ENCODE data around the gene RAB3IL1. TPM values are rescaled to one million over a fixed set of nuclear protein-coding genes. Genes with fewer than 3 reads are reported as not detected.

Gene RAB3IL1
- total RNA-seq, 1 donor from 2014 or later: 11.1 TPM

GRCh38 chr11:61924064-61924455, 6.7 kb upstream of the RAB3IL1 start:
- ATAC-seq: peak; percentile 10
- no peak for DNase-seq
- intact Hi-C loops (cut with micrococcal nuclease): no loop called here

GRCh38 chr11:61923166-61924063, 6.0 kb upstream of the RAB3IL1 start:
- intact Hi-C loops (cut with micrococcal nuclease): no loop called here
- peak; percentile 84 for ATAC-seq
- peak; percentile 84 for DNase-seq

DNA sequence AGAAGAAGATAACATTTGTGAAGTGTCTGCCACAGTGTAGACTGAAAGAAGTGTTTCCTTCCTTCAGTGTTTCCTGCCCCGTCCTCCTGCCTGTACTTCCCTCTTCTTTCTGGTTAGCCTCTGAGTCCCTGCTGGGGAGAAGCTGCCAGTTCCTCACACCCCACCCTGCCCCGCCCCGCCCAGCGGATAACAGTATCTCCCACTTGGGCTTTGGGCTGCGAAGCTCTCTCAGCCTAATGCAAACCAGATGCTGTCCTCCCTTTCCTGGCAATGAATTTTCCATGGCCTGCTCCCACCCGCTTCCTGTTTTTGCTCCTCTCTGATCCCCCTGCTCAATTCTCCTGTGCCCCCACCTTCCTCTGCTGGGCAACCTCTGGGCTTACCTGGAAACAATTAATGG, 5.2 kb upstream of the RAB3IL1 start:
- ATAC-seq (peak; percentile 79), DNase-seq (peak; percentile 87)
- intact Hi-C loops (cut with micrococcal nuclease): no loop called here

- intact Hi-C loops (cut with micrococcal nuclease): no loop called here
- ATAC-seq (no peak), DNase-seq (no peak)
Measured at GRCh38 chr11:61921446-61921845, 4.1 kb upstream of the RAB3IL1 start.

DNA sequence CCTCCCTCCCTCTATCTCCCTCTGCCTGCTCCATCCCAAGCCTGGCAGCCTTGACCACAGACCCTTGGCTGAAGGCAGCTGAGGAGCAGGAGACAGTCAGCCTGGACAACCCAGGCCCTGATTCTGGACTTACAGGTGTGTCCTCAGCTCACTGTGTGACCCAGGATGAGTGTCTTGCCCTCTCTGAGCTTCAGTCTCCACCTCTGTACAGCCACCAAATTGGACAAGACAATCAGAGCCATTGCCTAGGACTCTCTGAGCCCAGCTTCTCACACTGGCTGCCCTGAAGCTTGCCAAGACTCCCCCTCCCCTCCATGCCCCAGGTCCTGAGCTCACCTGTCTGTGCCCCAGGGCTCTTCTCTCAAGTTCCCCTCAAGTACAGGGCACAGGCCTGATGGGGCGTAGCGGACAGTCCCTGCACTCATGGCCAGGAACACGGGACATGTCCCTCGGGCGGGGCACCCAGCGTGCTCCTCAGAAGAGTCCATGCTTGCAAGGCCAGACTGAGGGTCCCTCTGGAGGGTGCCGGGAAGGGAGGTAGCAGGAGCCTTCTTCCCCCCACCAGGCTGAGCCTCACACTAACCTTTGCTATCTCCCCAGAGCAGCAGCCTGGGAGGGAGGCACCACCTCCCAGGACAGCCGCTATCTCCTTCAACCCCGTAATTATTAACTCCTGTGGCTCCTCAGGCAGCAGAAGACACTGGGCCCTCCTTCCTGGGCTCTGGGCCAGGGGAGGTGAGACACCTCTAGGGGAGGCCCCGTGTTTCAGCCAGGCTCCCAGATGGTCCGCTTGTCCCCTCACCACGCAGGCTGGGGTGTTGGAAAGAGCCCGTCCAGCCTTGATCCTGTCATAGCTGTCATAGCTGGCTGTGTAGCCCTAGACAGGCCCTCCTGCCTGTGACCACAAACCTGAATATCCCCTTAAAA, 2.6 kb upstream of the RAB3IL1 start:
- no peak for ATAC-seq
- DNase-seq: peak; percentile 37
- intact Hi-C loops (cut with micrococcal nuclease): no loop called here

DNA sequence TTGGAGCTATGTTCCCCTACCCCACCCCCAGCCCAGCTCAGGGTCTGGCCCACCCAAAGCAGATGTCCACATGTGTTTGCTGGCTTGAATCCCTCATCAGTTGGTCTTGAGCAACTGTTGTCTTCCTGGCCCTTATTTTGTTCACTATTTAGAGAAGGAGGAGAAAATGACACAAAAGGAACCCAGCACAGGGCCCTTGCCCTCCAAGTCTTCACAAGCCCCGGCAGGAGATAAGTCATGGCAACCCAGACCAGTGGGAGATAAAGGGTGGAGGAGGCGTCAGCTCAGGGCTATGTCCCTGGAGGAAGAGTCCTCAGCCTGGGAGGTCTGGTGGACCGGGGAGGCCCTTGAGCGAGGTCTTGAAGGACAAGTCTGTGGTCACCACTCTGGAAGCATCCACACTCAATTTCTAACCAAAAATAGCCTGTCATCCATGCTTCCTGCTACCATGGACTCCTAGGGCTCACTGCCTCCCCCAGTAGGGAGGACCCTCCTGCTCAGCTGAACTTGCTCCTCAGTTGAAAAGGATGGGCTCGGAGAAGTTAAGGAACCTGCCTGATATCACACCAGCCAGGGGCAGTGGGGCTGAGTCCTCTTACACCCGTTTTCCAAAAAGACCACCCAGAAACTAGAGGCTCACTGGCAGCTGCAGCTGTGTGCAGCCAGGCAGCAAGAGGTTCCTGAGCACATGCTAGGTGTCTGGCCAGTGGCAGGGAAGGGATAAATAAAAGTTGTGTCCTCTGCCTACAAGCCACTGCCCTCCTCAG, 1.8 kb upstream of the RAB3IL1 start:
- peak; percentile 70 for DNase-seq
- peak; percentile 24 for ATAC-seq
- intact Hi-C loops (cut with micrococcal nuclease): no loop called here

DNA sequence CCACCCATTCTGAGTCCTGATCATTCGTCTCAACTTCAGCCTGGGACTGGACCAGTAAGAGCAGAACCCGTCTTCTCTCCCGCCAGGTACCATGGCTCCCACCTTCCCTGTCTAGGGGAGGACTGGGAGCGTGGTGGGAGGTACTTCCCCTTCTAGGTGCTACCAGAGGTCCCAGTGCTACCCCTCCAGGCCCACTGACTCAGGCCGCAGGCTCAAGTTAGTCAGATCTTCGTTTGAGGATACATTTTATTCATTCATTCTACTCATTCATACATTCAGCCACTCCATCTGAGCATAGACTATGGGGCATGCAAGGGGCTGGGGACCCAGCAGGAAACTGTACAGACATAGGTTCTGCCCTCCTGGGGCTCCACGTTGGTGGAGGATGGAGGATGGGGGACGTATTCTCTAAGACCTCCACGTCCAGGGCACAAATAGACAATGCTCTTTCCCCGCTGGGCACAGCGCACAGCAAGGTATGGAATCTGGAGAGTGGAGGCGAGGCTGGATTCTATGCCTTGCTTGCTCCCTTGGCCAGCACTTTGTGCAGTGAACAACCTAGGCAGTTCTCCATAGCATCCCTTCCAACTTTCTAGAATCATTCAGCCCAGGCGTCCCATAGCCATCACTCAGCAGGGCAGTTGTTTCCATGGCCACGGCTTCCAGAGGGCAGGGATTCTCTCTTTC, 1.0 kb upstream of the RAB3IL1 start:
- DNase-seq (no peak), ATAC-seq (no peak)
- intact Hi-C loops (cut with micrococcal nuclease): no loop called here

DNA sequence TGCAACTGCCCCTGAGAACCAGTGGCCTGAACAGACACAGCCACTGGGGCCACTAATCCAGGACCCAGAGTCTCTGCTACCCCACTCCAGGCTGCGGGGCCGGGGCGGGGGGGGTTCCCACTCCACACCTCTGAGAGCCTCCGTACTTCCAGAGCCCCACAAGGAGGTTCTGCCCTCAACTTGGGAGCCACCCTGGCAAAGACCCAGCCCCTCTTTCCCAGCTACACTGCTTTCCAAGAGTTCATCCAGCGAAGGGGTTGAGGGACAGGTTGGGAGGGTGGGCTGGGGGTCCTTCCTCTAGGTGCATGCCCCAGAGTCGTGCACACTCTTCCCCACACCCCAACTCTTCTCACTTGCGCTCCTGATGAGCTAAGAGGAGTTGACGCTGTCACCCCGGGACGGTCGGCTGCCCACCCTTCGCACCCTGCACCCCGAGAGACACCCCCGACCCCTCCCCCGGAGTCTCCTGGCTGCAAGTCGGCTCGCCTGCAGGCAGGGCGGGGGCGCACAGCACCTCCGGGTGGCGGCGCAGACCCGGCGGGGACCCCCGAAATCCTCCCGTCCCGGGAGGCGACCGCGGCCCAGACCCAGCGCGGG, 531 bp downstream of the RAB3IL1 start:
- peak; percentile 39 for DNase-seq
- no peak for ATAC-seq
- intact Hi-C loops (cut with micrococcal nuclease): no loop called here

DNA sequence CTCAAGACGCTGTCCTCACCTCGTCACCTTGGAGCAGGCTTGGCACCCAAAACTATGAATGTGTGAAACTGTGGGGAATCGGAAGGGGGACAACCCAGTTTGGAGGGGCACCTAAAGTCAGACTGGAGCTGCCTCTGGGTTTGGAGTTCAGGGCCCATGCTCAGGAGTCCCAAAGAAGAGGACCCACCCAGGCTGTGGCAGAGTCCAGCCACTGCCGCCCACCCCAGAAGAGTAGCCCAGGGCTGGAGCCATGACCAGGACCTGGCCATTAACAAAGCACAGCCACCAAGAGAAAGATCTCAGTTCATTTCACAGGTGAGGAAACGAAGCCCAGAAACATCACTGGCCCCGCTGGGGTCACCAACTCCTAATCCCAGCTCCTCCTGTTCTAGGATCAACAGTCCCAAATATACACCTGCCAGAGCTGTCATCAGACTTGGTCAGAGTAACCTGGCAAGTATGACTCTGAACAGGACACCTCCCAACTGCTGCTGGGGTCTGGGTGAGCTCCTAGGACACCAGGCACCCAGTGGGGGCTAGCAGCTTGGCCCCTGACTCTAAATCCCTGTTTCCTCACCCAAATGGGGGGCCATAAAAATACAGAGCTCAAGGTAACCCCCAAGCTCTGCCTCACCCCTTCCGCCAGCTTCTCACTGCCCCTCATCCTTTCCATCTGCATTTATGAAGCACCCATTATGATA, 2.7 kb downstream of the RAB3IL1 start:
- intact Hi-C loops (cut with micrococcal nuclease): no loop called here
- ATAC-seq: no peak
- DNase-seq: peak; percentile 14

GRCh38 chr11:61913699-61914395, 3.5 kb downstream of the RAB3IL1 start:
- DNase-seq: peak; percentile 18
- no peak for ATAC-seq
- intact Hi-C loops (cut with micrococcal nuclease): no loop called here

- DNase-seq (peak; percentile 34), ATAC-seq (no peak)
- intact Hi-C loops (cut with micrococcal nuclease): no loop called here
Measured at GRCh38 chr11:61912991-61913698, 4.2 kb downstream of the RAB3IL1 start.

GRCh38 chr11:61912530-61912898, 4.9 kb downstream of the RAB3IL1 start:
- ATAC-seq (peak; percentile 25), DNase-seq (peak; percentile 29)
- intact Hi-C loops (cut with micrococcal nuclease): no loop called here

- ATAC-seq (no peak), DNase-seq (peak; percentile 44)
Measured at GRCh38 chr11:61911701-61912529, 5.5 kb downstream of the RAB3IL1 start.

DNA sequence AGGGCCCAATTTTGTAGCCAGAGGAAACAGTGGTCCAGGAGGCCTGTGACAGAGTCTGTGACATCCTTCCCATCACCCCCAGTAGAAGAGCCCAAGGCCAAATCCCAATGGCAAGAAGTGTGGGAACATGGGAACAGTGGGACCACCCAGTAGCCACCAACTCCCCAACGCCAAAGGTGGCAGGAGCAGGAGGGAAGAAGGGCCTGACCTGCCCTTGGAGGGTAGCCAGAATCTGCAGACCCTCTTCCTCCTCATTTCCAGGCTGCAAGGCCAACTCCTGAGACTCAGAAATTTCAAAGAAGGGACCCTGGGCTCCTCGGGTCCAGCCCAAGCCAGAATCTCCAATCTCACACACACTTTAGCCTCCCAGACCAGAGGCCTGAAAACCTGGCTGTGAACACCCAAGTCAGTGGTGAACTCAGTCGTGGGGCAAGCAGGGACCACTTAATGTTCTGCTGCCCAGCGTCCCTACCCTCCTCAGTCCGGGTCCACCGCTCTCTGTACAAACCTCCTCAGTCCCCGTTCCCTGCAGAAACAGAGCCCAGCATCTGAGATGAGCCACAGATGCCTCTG, 6.2 kb downstream of the RAB3IL1 start:
- DNase-seq: no peak

More at GRCh38 chr11:61911701-61912529, 5.5 kb downstream of the RAB3IL1 start:
- intact Hi-C loops (cut with micrococcal nuclease): no loop called here

More for the DNA sequence above, 6.2 kb downstream of the RAB3IL1 start:
- no peak for ATAC-seq
- intact Hi-C loops (cut with micrococcal nuclease): no loop called here
